Measurements from ENCODE around the gene ERBB3.

Gene ERBB3

GRCh38 chr12:56129942-56130495 lies 50.1 kb downstream of the ERBB3 start:
- Histone ChIP-seq H2AFZ (ENCODE audit: low read depth, low read length, severe bottlenecking) (no peak overlapping the region), H3K36me3 (ENCODE audit: low read length) (no peaks in the 10 kb centered on the region), H3K27me3 (ENCODE audit: low read length) (no peaks in the 10 kb centered on the region), H3K4me2 (ENCODE audit: low read depth, low read length, poor library complexity, severe bottlenecking) (peak overlapping the region; percentile 91), H3K9ac (ENCODE audit: low read length) (peak overlapping the region; percentile 87), H3K9me2 (replicated peaks; ENCODE audit: insufficient read depth, low read length) (no peaks in the 10 kb centered on the region), H3K79me2 (ENCODE audit: insufficient read depth, low read length) (peaks cover 15% of the 10 kb centered on the region; the same call in 1 of the 2 replicates), H3F3A (ENCODE audit: insufficient read depth) (peaks cover 15% of the 10 kb centered on the region), H4K20me1 (ENCODE audit: low read depth, low read length) (no peaks in the 10 kb centered on the region), H3K27ac (ENCODE audit: low read depth, low read length) (peak overlapping the region; percentile 61; the same call in 1 of the 2 replicates), H3K9me3 (ENCODE audit: insufficient read depth, low read length) (no peaks in the 10 kb centered on the region), H3K4me3 (ENCODE audit: insufficient read depth, low read length, poor library complexity, severe bottlenecking) (peak overlapping the region; percentile 80)
- TF ChIP-seq, protein P1, sequence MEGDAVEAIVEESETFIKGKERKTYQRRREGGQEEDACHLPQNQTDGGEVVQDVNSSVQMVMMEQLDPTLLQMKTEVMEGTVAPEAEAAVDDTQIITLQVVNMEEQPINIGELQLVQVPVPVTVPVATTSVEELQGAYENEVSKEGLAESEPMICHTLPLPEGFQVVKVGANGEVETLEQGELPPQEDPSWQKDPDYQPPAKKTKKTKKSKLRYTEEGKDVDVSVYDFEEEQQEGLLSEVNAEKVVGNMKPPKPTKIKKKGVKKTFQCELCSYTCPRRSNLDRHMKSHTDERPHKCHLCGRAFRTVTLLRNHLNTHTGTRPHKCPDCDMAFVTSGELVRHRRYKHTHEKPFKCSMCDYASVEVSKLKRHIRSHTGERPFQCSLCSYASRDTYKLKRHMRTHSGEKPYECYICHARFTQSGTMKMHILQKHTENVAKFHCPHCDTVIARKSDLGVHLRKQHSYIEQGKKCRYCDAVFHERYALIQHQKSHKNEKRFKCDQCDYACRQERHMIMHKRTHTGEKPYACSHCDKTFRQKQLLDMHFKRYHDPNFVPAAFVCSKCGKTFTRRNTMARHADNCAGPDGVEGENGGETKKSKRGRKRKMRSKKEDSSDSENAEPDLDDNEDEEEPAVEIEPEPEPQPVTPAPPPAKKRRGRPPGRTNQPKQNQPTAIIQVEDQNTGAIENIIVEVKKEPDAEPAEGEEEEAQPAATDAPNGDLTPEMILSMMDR (IDR thresholded peaks at IDR 0.05; ENCODE audit: insufficient read depth, low read length, poor library complexity, severe bottlenecking), result no peak
- TF ChIP-seq EZH2phosphoT487 (conservative IDR thresholded peaks at IDR 0.05; ENCODE audit: low read length), result no peak

- Histone ChIP-seq H2AFZ (ENCODE audit: low read depth, low read length, severe bottlenecking) (no peak overlapping the region), H3K9me3 (ENCODE audit: insufficient read depth, low read length) (no peaks in the 10 kb centered on the region), H3F3A (ENCODE audit: insufficient read depth) (peaks cover 14% of the 10 kb centered on the region), H3K9me2 (replicated peaks; ENCODE audit: insufficient read depth, low read length) (no peaks in the 10 kb centered on the region), H3K27ac (ENCODE audit: low read depth, low read length) (no peak overlapping the region), H3K36me3 (ENCODE audit: low read length) (no peaks in the 10 kb centered on the region), H3K9ac (ENCODE audit: low read length) (no peak overlapping the region), H3K27me3 (ENCODE audit: low read length) (no peaks in the 10 kb centered on the region), H3K4me3 (ENCODE audit: insufficient read depth, low read length, poor library complexity, severe bottlenecking) (no peak overlapping the region), H3K79me2 (ENCODE audit: insufficient read depth, low read length) (peaks cover 15% of the 10 kb centered on the region; the same call in 1 of the 2 replicates), H3K4me2 (ENCODE audit: low read depth, low read length, poor library complexity, severe bottlenecking) (no peak overlapping the region), H4K20me1 (ENCODE audit: low read depth, low read length) (no peaks in the 10 kb centered on the region)
- no peak for TF ChIP-seq EZH2phosphoT487 (conservative IDR thresholded peaks at IDR 0.05; ENCODE audit: low read length)
- TF ChIP-seq, protein P1 (IDR thresholded peaks at IDR 0.05; ENCODE audit: insufficient read depth, low read length, poor library complexity, severe bottlenecking), result no peak
Measured at GRCh38 chr12:56130876-56131275, 50.9 kb downstream of the ERBB3 start.

GRCh38 chr12:56134897-56135296 lies 54.9 kb downstream of the ERBB3 start:
- no peaks in the 10 kb centered on the region for H3K9me2 ChIP-seq (replicated peaks; ENCODE audit: insufficient read depth, low read length)
- no peaks in the 10 kb centered on the region for H3F3A ChIP-seq (ENCODE audit: insufficient read depth)
- TF ChIP-seq EZH2phosphoT487 (conservative IDR thresholded peaks at IDR 0.05; ENCODE audit: low read length), result no peak
- TF ChIP-seq, protein P1 (IDR thresholded peaks at IDR 0.05; ENCODE audit: insufficient read depth, low read length, poor library complexity, severe bottlenecking), result no peak
- no peaks in the 10 kb centered on the region for H3K36me3 ChIP-seq (ENCODE audit: low read length)
- no peak overlapping the region for H3K4me3 ChIP-seq (ENCODE audit: insufficient read depth, low read length, poor library complexity, severe bottlenecking)
- H3K9me3 ChIP-seq (ENCODE audit: insufficient read depth, low read length), result no peaks in the 10 kb centered on the region
- H3K27ac ChIP-seq (ENCODE audit: low read depth, low read length), result no peak overlapping the region
- H3K79me2 ChIP-seq (ENCODE audit: insufficient read depth, low read length), result no peaks in the 10 kb centered on the region
- H2AFZ ChIP-seq (ENCODE audit: low read depth, low read length, severe bottlenecking), result no peak overlapping the region
- H4K20me1 ChIP-seq (ENCODE audit: low read depth, low read length), result no peaks in the 10 kb centered on the region
- no peaks in the 10 kb centered on the region for H3K27me3 ChIP-seq (ENCODE audit: low read length)
- no peak overlapping the region for H3K9ac ChIP-seq (ENCODE audit: low read length)
- H3K4me2 ChIP-seq (ENCODE audit: low read depth, low read length, poor library complexity, severe bottlenecking), result no peak overlapping the region

All from SU-DHL-6 (cell line).